ENCODE data around the gene GMDS.

The GMDS gene

GRCh38 chr6:1584146-1584545 lies 661.3 kb downstream of the GMDS start:
- no peak for DNase-seq (ENCODE audit: low read depth in 2 of 3, low spot score in 1 of 3)

- DNase-seq (ENCODE audit: low read depth in 2 of 3, low spot score in 1 of 3): no peak
Measured at GRCh38 chr6:1581120-1581991, 664.0 kb downstream of the GMDS start.

DNA sequence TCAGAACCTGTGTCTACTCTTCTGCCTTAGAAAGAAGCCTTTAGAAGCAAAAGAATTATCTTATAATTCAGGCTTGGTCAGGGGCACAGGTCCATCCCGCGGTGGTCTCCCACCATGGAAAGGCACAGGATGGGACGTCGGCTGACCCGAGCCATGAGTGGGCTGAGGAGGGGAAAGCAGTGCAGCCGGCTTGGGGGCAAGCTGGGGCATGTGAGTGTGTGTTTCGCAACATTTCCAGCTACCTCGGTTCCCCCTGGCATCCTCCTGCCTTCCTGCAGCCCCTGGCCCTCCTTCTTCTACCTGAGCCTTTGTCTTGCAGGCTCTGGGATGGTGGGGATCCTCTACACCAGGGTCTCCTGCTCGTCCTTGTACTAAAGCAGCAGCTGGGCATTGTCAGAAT lies 664.8 kb downstream of the GMDS start:
- DNase-seq (ENCODE audit: low read depth in 2 of 3, low spot score in 1 of 3): no peak

- DNase-seq (ENCODE audit: low read depth in 2 of 3, low spot score in 1 of 3): no peak
Measured at GRCh38 chr6:1580109-1580508, 665.3 kb downstream of the GMDS start.

GRCh38 chr6:1579096-1579495 lies 666.3 kb downstream of the GMDS start:
- no peak for DNase-seq (ENCODE audit: low read depth in 2 of 3, low spot score in 1 of 3)

- DNase-seq (ENCODE audit: low read depth in 2 of 3, low spot score in 1 of 3): no peak
Measured at GRCh38 chr6:1577896-1578745, 667.3 kb downstream of the GMDS start.

DNA sequence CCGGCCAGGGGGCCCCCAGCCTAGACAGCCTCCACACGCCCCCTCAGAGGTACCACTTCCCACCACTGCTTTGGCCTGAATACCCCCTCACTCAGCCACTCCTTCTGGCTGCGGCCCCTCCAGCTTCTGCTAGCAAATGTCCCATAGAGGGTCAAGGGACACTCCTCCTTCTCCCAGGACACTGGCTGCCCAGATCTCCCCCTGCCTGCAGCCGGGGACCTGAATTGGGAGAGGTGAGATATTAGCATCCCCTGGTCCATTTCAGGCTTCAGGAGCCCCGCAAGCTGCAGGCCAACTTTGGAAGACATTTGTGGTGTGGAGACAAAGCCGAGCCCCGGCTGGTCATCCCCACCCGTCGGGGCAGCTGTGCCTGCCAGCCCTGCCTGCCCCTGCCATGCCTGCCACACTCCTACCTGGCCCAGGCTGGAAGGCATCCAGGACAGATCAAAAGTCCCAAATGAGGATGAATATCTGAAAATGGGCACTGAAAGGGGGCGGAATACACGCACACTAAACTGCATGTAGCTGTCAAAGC lies 668.2 kb downstream of the GMDS start:
- DNase-seq (ENCODE audit: low read depth in 2 of 3, low spot score in 1 of 3): no peak

GRCh38 chr6:1576711-1577110 lies 668.7 kb downstream of the GMDS start:
- DNase-seq (ENCODE audit: low read depth in 2 of 3, low spot score in 1 of 3): no peak

GRCh38 chr6:1576166-1576565 lies 669.2 kb downstream of the GMDS start:
- DNase-seq (ENCODE audit: low read depth in 2 of 3, low spot score in 1 of 3): no peak

DNA sequence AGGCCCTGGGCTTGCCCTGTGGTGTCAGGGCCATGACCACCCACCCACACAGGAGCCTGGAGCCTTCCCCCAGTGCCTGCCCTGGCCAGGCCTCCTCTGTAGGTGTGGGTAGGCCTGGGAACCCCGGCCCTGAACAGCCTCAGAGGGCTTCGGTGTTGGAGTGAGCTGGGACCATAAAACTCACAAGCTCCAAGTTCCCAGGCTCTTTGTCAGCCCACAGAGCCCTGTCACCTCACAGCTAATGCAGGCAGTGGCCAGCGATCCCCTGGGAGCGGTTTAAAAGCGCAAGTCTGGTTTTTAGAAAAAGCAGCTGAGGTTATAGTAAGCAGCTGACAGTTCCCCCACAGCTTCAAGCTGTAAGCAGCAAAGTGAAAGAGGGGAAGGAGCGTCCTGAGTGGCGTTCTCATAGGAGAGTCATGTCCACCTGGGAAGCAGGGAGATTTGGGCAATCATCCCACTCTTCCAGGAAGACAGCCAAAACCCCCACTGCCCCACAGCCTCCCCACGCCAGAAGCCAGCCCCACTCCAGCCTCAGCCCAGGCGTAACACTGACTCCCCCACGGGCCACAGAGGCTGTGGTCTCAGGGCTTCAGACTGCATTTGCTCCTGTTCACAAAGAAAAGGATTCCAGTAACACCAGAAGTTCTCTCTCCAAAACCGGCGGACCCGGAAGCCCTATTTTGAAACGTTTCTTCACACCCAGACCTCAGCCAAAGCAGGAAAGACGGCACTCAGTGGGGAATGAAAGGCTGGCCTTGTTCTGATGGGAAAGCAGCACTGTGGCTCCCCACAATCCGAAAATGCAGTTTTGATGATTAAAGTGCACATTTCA lies 670.0 kb downstream of the GMDS start:
- DNase-seq (ENCODE audit: low read depth in 2 of 3, low spot score in 1 of 3): no peak

DNA sequence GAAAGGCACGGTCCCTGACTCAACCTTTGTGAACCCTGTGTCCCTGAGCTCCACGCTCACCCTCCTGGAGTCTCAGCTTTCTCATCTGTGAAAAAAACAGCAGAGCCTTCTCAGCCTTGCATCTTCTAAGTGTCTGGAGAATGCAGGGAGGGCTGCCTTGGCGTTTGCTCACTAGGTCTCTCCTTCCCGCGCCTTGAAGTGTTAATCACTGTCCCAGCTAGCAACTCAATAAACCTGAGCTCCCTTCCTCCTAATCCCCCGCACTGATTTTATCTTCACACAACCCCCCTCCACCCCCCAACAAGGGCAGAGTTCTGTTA lies 670.6 kb downstream of the GMDS start:
- no peak for DNase-seq (ENCODE audit: low read depth in 2 of 3, low spot score in 1 of 3)

GRCh38 chr6:1574083-1574761 lies 671.2 kb downstream of the GMDS start:
- no peak for DNase-seq (ENCODE audit: low read depth in 2 of 3, low spot score in 1 of 3)

Data from stimulated activated CD4-positive, alpha-beta T cell treated with anti-CD3 and anti-CD28 coated beads, Interleukin-12 subunit alpha, Interleukin-12 subunit beta, amount 100 ng/mL, for 48 hours (primary cell).